WI38 (cell line): Measurements from ENCODE around the gene AFF1.

ENCODE experiments used
- H3K4me3 ChIP-seq: 2 replicates; pipeline ENCODE4 v1.5.1; 2011; ENCODE audit warnings: low read depth, mild to moderate bottlenecking, control low read depth, low read length
- TF ChIP-seq, protein P1 (sequence below): IDR thresholded peaks from 2 replicates; pipeline ENCODE4 v1.5.1; 2012; ENCODE audit warnings: low read depth, mild to moderate bottlenecking, control low read depth, low read length

The AFF1 gene

DNA sequence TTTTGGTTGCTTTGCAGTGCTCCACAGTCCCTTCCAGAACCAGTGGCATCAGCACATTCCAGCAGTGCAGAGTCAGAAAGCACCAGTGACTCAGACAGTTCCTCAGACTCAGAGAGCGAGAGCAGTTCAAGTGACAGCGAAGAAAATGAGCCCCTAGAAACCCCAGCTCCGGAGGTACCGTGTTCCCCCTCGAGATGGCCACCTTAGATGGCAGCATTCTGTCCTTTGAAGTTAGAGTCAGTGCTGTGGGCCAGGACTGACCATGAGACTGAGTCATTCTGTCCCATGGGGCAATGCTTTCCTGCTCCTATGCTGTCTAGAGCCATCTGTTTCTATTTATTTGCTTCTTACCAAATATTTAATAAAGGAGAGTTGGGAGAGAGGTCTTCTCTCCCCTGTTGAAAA is 173.3 kb downstream of the AFF1 start:
- TF ChIP-seq, protein P1, sequence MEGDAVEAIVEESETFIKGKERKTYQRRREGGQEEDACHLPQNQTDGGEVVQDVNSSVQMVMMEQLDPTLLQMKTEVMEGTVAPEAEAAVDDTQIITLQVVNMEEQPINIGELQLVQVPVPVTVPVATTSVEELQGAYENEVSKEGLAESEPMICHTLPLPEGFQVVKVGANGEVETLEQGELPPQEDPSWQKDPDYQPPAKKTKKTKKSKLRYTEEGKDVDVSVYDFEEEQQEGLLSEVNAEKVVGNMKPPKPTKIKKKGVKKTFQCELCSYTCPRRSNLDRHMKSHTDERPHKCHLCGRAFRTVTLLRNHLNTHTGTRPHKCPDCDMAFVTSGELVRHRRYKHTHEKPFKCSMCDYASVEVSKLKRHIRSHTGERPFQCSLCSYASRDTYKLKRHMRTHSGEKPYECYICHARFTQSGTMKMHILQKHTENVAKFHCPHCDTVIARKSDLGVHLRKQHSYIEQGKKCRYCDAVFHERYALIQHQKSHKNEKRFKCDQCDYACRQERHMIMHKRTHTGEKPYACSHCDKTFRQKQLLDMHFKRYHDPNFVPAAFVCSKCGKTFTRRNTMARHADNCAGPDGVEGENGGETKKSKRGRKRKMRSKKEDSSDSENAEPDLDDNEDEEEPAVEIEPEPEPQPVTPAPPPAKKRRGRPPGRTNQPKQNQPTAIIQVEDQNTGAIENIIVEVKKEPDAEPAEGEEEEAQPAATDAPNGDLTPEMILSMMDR: no peak
- H3K4me3 ChIP-seq: peak overlapping the region; percentile 17

DNA sequence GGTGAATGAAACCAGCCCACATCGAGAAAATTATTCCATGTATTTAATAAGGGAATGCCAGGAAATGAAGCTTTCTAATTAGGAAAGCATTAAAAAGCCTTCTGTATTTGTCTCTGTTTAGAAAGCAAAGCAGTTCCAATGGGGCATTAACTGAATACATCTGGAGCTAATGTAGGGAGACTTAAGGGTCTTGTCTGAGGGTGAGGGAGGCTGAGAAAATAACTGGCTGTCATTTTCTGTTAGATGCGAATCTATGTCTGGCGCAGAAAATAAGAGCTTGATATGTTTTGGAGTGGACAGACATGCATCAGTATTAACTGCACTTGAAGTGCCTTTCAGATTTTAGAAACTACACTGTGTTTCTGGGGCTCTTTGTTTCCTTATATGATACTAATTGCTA is 174.3 kb downstream of the AFF1 start:
- H3K4me3 ChIP-seq: no peak overlapping the region
- TF ChIP-seq, protein P1: no peak

DNA sequence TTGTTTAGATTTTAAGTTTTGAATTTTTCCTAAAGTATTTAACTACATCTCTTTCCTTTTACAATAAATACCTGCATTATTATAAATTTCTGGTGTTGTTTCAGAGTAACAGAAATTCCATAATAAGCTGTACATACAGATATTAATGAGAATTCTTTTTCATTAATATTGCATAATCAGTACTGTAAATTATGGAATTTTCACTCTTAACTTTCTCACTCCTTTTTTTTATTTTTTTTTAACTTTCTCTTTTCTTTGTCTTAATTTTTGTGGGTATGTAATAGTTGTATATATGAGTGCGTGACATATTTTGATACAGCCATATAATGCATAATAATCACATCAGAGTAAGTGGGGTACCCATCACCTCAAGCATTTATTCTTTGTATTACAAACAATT is 175.1 kb downstream of the AFF1 start:
- H3K4me3 ChIP-seq: no peak overlapping the region
- TF ChIP-seq, protein P1: no peak

DNA sequence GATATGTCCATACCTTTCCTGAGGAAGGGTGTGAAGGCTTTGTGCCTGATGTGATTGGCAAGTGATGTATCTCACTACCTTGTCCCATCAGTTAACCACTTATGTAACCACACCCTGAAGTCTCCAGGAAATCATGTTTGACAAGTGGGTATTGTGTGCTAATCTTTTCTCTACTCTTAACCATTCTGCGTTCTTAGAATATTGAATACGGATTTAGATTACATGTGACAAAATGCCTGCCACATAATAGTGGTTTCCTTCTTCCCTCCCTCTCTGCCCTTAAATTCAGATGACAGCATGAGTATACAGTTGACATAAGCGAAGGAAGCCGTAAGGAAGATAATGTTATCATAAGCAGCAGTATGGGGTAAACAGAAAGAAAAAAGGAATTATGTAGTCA is 177.3 kb downstream of the AFF1 start:
- TF ChIP-seq, protein P1: no peak
- no peak overlapping the region for H3K4me3 ChIP-seq

DNA sequence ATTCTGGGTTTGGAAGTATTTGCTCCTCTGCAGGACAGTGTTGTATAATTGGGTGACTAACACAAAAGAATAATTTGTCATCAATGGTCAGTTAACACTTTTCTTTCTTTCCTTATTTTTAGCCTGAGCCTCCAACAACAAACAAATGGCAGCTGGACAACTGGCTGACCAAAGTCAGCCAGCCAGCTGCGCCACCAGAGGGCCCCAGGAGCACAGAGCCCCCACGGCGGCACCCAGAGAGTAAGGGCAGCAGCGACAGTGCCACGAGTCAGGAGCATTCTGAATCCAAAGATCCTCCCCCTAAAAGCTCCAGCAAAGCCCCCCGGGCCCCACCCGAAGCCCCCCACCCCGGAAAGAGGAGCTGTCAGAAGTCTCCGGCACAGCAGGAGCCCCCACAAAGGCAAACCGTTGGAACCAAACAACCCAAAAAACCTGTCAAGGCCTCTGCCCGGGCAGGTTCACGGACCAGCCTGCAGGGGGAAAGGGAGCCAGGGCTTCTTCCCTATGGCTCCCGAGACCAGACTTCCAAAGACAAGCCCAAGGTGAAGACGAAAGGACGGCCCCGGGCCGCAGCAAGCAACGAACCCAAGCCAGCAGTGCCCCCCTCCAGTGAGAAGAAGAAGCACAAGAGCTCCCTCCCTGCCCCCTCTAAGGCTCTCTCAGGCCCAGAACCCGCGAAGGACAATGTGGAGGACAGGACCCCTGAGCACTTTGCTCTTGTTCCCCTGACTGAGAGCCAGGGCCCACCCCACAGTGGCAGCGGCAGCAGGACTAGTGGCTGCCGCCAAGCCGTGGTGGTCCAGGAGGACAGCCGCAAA is 179.6 kb downstream of the AFF1 start:
- H3K4me3 ChIP-seq: no peak overlapping the region
- TF ChIP-seq, protein P1: no peak

DNA sequence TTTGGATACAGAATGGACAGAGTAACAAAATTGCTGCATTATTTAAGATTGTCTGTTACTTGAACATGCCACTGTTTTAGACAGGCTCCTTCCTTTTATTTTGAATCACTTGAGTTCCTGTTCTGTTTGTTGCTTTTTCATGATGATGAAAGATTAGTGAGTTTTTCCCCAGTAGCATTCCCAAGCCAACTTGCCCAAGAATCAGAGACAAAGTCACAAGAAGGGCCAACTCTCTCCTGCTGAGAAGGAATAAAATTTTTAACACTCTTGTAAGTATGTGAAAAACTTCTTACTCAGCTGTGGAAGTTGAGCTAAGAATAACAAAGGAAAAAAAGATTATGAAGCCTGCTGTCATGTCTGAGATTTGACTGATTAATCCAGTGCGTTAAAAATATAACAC is 181.4 kb downstream of the AFF1 start:
- TF ChIP-seq, protein P1: no peak
- no peak overlapping the region for H3K4me3 ChIP-seq

DNA sequence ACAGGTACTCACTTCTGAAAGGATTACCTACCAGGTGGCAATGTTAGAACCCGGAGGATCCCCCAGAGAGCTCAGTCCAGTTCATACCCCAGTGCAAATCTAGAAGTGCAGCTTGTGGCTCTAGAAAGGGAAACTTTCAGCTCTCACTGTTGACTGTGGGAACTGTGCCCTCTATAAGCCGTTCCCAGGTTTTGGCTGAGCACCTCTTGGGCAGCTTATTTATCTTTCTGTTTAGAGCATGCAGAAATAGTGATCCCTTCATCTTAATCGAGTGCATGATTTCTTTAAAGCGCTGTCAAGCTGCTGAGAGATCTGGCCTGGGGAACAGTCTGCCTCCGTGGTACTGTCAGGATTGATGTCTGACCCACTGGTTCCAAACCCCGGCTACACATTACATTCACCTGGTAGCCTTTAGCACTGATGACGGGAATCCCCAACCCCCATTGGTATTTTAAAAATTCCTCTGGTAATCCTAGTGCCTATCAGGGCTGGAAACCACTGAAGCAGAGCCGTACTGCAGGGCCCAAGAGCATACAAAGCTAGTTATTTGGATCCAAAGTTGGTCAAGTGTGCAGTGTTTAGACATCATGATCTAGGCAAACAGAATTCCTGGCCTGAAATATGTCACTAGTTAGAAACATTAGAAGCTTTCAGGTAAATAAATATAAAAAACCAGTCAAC is 182.4 kb downstream of the AFF1 start:
- H3K4me3 ChIP-seq: no peak overlapping the region
- TF ChIP-seq, protein P1: no peak
